PC-9 (cell line): ENCODE data around the gene TRPM8. TPM values are rescaled to one million over a fixed set of nuclear protein-coding genes. Genes with fewer than 3 reads are reported as not detected.

Experiments
- BruUV-seq: library from RNA; stranded (reverse); fragments of 400-500 nt; replicated peaks from 2 replicates; lab custom pipeline; 2021; lab: Mats Ljungman, UMichigan
- CTCF ChIA-PET: fragments of 300-600 bp; sonication (Branson Sonifier 250); formaldehyde crosslinking; loops from one replicate; lab custom pipeline; 2022; ENCODE audit warnings: antibody characterized with exemption; lab: Charles Lee
- POLR2A ChIA-PET: fragments of 300-600 bp; sonication (Branson Sonifier 250); formaldehyde crosslinking; loops from one replicate; lab custom pipeline; 2022; ENCODE audit warnings: antibody characterized with exemption; ENCODE audit not compliant: unreplicated experiment; lab: Charles Lee
- DNase-seq, 2 experiments: peaks; one replicate each; pipeline versions ENCODE4 v3.0.0 to v3.0.0-alpha.2; 2015 to 2022; ENCODE audit warnings: mixed read lengths in 1 of 2
- H2AFZ ChIP-seq: fragments of 200-600 bp; sonication (generic); 2 replicates; pipeline ENCODE4 v1.8.1; 2017; ENCODE audit warnings: antibody characterized with exemption
- H3F3A ChIP-seq: fragments of 200-600 bp; sonication (generic); 2 replicates; pipeline ENCODE4 v1.8.1; 2017; ENCODE audit warnings: antibody characterized with exemption, mild to moderate bottlenecking, low read depth; ENCODE audit not compliant: insufficient read depth
- H3K27ac ChIP-seq: fragments of 200-600 bp; sonication (generic); 2 replicates; pipeline ENCODE4 v1.6.1; 2016; ENCODE audit warnings: mixed run types
- H3K27me3 ChIP-seq: fragments of 200-600 bp; sonication (generic); 2 replicates; pipeline ENCODE4 v1.6.1; 2016; ENCODE audit warnings: low read depth, mixed run types; ENCODE audit not compliant: insufficient read depth
- H3K36me3 ChIP-seq: fragments of 200-600 bp; sonication (generic); 2 replicates; pipeline ENCODE4 v1.6.1; 2016; ENCODE audit warnings: low read depth, mixed run types
- H3K4me1 ChIP-seq: fragments of 200-600 bp; sonication (generic); replicated peaks from 2 replicates; pipeline ENCODE4 v1.6.1; 2016; ENCODE audit warnings: mixed run types; ENCODE audit not compliant: insufficient read depth
- H3K4me2 ChIP-seq: fragments of 200-600 bp; sonication (generic); 2 replicates; pipeline ENCODE4 v1.6.1; 2017; ENCODE audit warnings: mixed run types
- H3K4me3 ChIP-seq: fragments of 200-600 bp; sonication (generic); 2 replicates; pipeline ENCODE4 v1.6.1; 2016; ENCODE audit warnings: mixed run types
- H3K79me2 ChIP-seq: fragments of 200-600 bp; sonication (generic); 2 replicates; pipeline ENCODE4 v1.6.1; 2017; ENCODE audit warnings: low read depth, mixed run types
- H3K9me2 ChIP-seq: fragments of 200-600 bp; sonication (generic); 2 replicates; pipeline ENCODE4 v1.8.1; 2017; ENCODE audit warnings: mild to moderate bottlenecking; ENCODE audit not compliant: insufficient read depth
- H3K9me3 ChIP-seq: fragments of 200-600 bp; sonication (generic); 2 replicates; pipeline ENCODE4 v1.8.1; 2016; ENCODE audit warnings: low read depth; ENCODE audit not compliant: insufficient read depth
- H4K20me1 ChIP-seq: fragments of 200-600 bp; sonication (generic); 2 replicates; pipeline ENCODE4 v1.8.1; 2017; ENCODE audit not compliant: insufficient read depth
- CTCF ChIP-seq: fragments of 200-600 bp; sonication (generic); conservative IDR thresholded peaks from 2 replicates; pipeline ENCODE4 v1.6.1; 2017; ENCODE audit warnings: mixed run types, antibody characterized with exemption, mild to moderate bottlenecking, moderate library complexity
- EZH2 ChIP-seq: fragments of 200-600 bp; sonication (generic); IDR thresholded peaks from 2 replicates; pipeline ENCODE4 v1.8.0; 2017; ENCODE audit warnings: antibody characterized with exemption, low read depth
- intact Hi-C: fragments of 100-400 bp; cut with micrococcal nuclease; formaldehyde crosslinking; loops from one replicate; pipeline ENCODE4 v1.10.0; 2022; ENCODE audit not compliant: unreplicated experiment
- total RNA-seq: library from RNA; stranded (reverse); gene quantifications from 2 replicates; pipeline ENCODE4 v1.2.3, GENCODE V29; 2021

Gene TRPM8
- total RNA-seq, 1 experiment from 2014 or later = 2.1 TPM

- Histone ChIP-seq H3K27ac (no peak overlapping the region), H3K79me2 (no peaks in the 10 kb centered on the region), H3K27me3 (no peaks in the 10 kb centered on the region), H2AFZ (no peak overlapping the region), H3K4me1 (no peaks in the 10 kb centered on the region), H3K4me3 (no peak overlapping the region), H3F3A (no peaks in the 10 kb centered on the region), H4K20me1 (no peaks in the 10 kb centered on the region), H3K9me3 (no peaks in the 10 kb centered on the region), H3K9me2 (no peaks in the 10 kb centered on the region), H3K4me2 (no peak overlapping the region), H3K36me3 (no peaks in the 10 kb centered on the region)
- TF ChIP-seq CTCF (no peak), EZH2 (no peak)
- ChIA-PET CTCF (no interaction called here), POLR2A (no interaction called here)
- BruUV-seq = no TSS peak
- no peak for DNase-seq
- intact Hi-C loops = no loop called here
Observed at GRCh38 chr2:234061624-234062257, 144.6 kb downstream of the TRPM8 start.

- Histone ChIP-seq H3K4me2 (no peak overlapping the region), H3K79me2 (no peaks in the 10 kb centered on the region), H3K9me2 (peaks cover under 1% of the 10 kb centered on the region; the same call in 1 of the 2 replicates), H3K9me3 (no peaks in the 10 kb centered on the region), H3K4me3 (no peak overlapping the region), H3K27me3 (no peaks in the 10 kb centered on the region), H4K20me1 (no peaks in the 10 kb centered on the region), H3F3A (no peaks in the 10 kb centered on the region), H3K27ac (no peak overlapping the region), H2AFZ (no peak overlapping the region), H3K36me3 (no peaks in the 10 kb centered on the region), H3K4me1 (no peaks in the 10 kb centered on the region)
- no TSS peak for BruUV-seq
- ChIA-PET CTCF (no interaction called here), POLR2A (no interaction called here)
- no peak for DNase-seq
- intact Hi-C loops = no loop called here
- no peak for TF ChIP-seq CTCF
- no peak for TF ChIP-seq EZH2
Observed at GRCh38 chr2:234066587-234066986, 149.4 kb downstream of the TRPM8 start.

Other genes starting within 250 kb of the TRPM8 start
- not detected in 2 replicates for gene UGT1A9, start 245.5 kb upstream of the TRPM8 start, total RNA-seq
- 20.3 and 26.7 TPM in 2 replicates for gene UGT1A7, start 235.5 kb upstream of the TRPM8 start, total RNA-seq
- 549 and 643 TPM in 2 replicates for gene UGT1A6, start 224.5 kb upstream of the TRPM8 start, total RNA-seq
- gene UGT1A5, start 204.5 kb upstream of the TRPM8 start, total RNA-seq = 71.3 and 91.2 TPM in 2 replicates
- gene UGT1A4, start 198.6 kb upstream of the TRPM8 start, total RNA-seq = 73.6 and 93.0 TPM in 2 replicates
- gene UGT1A3, start 188.3 kb upstream of the TRPM8 start, total RNA-seq = 60.3 and 67.1 TPM in 2 replicates
- 64.8 and 70.5 TPM in 2 replicates for gene UGT1A1, start 157.1 kb upstream of the TRPM8 start, total RNA-seq
- 1.4 and 2.9 TPM in 2 replicates for gene MROH2A, start 139.0 kb upstream of the TRPM8 start, total RNA-seq
- 109 TPM in 2 replicates for gene HJURP, start 62.8 kb upstream of the TRPM8 start, total RNA-seq
- gene SPP2, start 133.3 kb downstream of the TRPM8 start, total RNA-seq = not detected in 2 replicates